Right ventricle myocardium inferior (tissue), 1 donor: ENCODE results near the gene RBM20. TPM values are rescaled to one million over a fixed set of nuclear protein-coding genes. Genes with fewer than 3 reads are reported as not detected.

Experiments used
- ATAC-seq: fragments of 200-7000 bp; cut with Tn5 transposase; one replicate; pipeline ENCODE4 v1.9.1; 2020; ENCODE audit warnings: mild to moderate bottlenecking, moderate library complexity
- DNase-seq: peaks from one replicate; pipeline ENCODE4 v3.0.0; 2021; ENCODE audit errors: missing footprints
- intact Hi-C: fragments of 100-400 bp; cut with DNase I; formaldehyde crosslinking; loops from one replicate; pipeline ENCODE4 v1.11.0; 2022
- total RNA-seq: library from RNA; stranded (reverse); fragmentation: NEBNext Ultra II Directional; extraction: Animal tissue kit (Norgen Biotek cat#: 25700); gene quantifications from one replicate; pipeline ENCODE4 v1.2.1, GENCODE V29; 2021
- donor health status: DM: no; HTN: yes; CAD: no; lungs with severe emphysema.

Gene RBM20
- total RNA-seq, 1 donor from 2014 or later = 103 TPM

GRCh38 chr10:110742801-110743200 is 98.7 kb downstream of the RBM20 start:
- ATAC-seq (peak; percentile 68), DNase-seq (no peak)
- intact Hi-C loops = loop anchor here (2.0 to 10.0 kb wide), 3 partner anchors 42 to 612 kb away; no protein-coding TSS in a partner anchor

GRCh38 chr10:110744782-110745181 is 100.6 kb downstream of the RBM20 start:
- intact Hi-C loops = loop anchor here (10.0 kb wide), 2 partner anchors 60 to 610 kb away; no protein-coding TSS in a partner anchor
- ATAC-seq (no peak), DNase-seq (no peak)

GRCh38 chr10:110746254-110746826 is 102.2 kb downstream of the RBM20 start:
- intact Hi-C loops = loop anchor here (2.0 to 10.0 kb wide), 3 partner anchors 62 to 608 kb away; no protein-coding TSS in a partner anchor
- DNase-seq (no peak), ATAC-seq (peak; percentile 46)

- no peak for ATAC-seq
- no peak for DNase-seq
- intact Hi-C loops = loop anchor here (2.0 to 10.0 kb wide), 3 partner anchors 62 to 608 kb away; no protein-coding TSS in a partner anchor
Observed at GRCh38 chr10:110746969-110747608, 103.0 kb downstream of the RBM20 start.

- ATAC-seq = no peak
- intact Hi-C loops = loop anchor here (2.0 to 10.0 kb wide), 3 partner anchors 63 to 607 kb away; no protein-coding TSS in a partner anchor
Observed at GRCh38 chr10:110747609-110748464, 103.7 kb downstream of the RBM20 start.

GRCh38 chr10:110748970-110749369 is 104.8 kb downstream of the RBM20 start:
- DNase-seq (no peak), ATAC-seq (no peak)
- intact Hi-C loops = loop anchor here (10.0 kb wide), 2 partner anchors 64 to 606 kb away; no protein-coding TSS in a partner anchor

More at GRCh38 chr10:110747609-110748464, 103.7 kb downstream of the RBM20 start:
- DNase-seq = no peak

- DNase-seq = no peak
- intact Hi-C loops = no loop called here
- no peak for ATAC-seq
Observed at GRCh38 chr10:110750931-110751330, 106.8 kb downstream of the RBM20 start.

- DNase-seq (no peak), ATAC-seq (no peak)
- intact Hi-C loops = no loop called here
Observed at GRCh38 chr10:110751850-110752249, 107.7 kb downstream of the RBM20 start.

- ATAC-seq (no peak), DNase-seq (no peak)
- intact Hi-C loops = no loop called here
Observed at GRCh38 chr10:110753462-110753861, 109.3 kb downstream of the RBM20 start.

- intact Hi-C loops = loop anchor here (5.0 kb wide), 1 partner anchor 118 kb away; the partner anchor contains the start of gene PDCD4
- DNase-seq (no peak), ATAC-seq (no peak)
Observed at GRCh38 chr10:110754375-110755105, 110.4 kb downstream of the RBM20 start.

- intact Hi-C loops = loop anchor here (5.0 kb wide), 1 partner anchor 117 kb away; the partner anchor contains the start of gene PDCD4
- DNase-seq (no peak), ATAC-seq (peak; percentile 58)
Observed at GRCh38 chr10:110755781-110756180, 111.6 kb downstream of the RBM20 start.

- ATAC-seq (no peak), DNase-seq (no peak)
- intact Hi-C loops = loop anchor here (5.0 kb wide), 1 partner anchor 115 kb away; the partner anchor contains the start of gene PDCD4
Observed at GRCh38 chr10:110756876-110757275, 112.7 kb downstream of the RBM20 start.

- DNase-seq = no peak
- ATAC-seq = no peak
- intact Hi-C loops = loop anchor here (5.0 kb wide), 1 partner anchor 115 kb away; the partner anchor contains the start of gene PDCD4
Observed at GRCh38 chr10:110757586-110757985, 113.5 kb downstream of the RBM20 start.

- no peak for DNase-seq
Observed at GRCh38 chr10:110758128-110758765, 114.1 kb downstream of the RBM20 start.

GRCh38 chr10:110758898-110759297 is 114.8 kb downstream of the RBM20 start:
- ATAC-seq = no peak
- no peak for DNase-seq
- intact Hi-C loops = loop anchor here (5.0 kb wide), 1 partner anchor 113 kb away; the partner anchor contains the start of gene PDCD4

More at GRCh38 chr10:110758128-110758765, 114.1 kb downstream of the RBM20 start:
- ATAC-seq = no peak
- intact Hi-C loops = loop anchor here (5.0 kb wide), 1 partner anchor 114 kb away; the partner anchor contains the start of gene PDCD4

- DNase-seq (no peak), ATAC-seq (no peak)
- intact Hi-C loops = loop anchor here (5.0 kb wide), 1 partner anchor 113 kb away; the partner anchor contains the start of gene PDCD4
Observed at GRCh38 chr10:110759523-110759922, 115.4 kb downstream of the RBM20 start.

GRCh38 chr10:110762109-110762848 is 118.1 kb downstream of the RBM20 start:
- ATAC-seq (no peak), DNase-seq (peak; percentile 61)
- intact Hi-C loops = no loop called here
